Measurements from ENCODE around the gene SUPT3H.

Gene SUPT3H

DNA sequence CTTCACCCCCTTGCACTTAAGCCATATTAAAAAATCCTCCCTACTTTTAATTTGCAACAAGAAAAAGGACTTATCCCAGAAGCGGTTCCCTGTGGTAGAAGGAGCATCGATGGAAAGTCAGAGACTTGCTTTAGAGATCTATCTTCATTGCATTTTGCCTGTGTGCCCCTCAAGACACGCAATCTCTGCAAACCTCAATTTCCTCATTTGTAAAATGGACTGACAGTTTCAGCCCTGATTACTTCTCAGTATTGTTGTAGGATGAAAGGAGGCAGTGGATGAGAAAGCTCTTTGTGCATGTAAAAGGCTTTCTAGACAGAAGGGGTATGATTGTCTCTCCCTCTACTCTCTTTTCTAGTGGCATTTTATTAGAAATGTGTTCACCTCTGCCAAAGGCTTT is 580.0 kb downstream of the SUPT3H start:
- no peak for DNase-seq (ENCODE audit: low read depth in 2 of 2)

DNA sequence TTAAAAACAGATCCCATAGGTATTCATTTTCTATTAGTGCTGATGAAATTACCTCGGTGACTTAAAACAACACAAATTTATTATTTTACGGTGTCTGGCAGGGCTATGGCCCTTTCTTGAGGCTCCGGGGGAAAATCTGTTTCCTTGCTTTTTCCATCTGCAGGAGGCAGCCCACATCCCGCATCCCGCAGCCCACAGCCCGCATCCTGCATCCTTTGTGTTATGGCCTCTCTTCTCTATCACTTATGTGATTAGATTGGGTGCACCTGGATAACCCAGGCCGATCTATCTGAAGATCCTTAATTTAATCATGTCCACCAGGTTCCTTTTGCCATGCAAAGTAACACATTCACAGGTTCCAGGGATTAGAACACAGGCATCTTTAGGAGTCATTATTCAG is 582.4 kb downstream of the SUPT3H start:
- no peak for DNase-seq (ENCODE audit: low read depth in 2 of 2)

DNA sequence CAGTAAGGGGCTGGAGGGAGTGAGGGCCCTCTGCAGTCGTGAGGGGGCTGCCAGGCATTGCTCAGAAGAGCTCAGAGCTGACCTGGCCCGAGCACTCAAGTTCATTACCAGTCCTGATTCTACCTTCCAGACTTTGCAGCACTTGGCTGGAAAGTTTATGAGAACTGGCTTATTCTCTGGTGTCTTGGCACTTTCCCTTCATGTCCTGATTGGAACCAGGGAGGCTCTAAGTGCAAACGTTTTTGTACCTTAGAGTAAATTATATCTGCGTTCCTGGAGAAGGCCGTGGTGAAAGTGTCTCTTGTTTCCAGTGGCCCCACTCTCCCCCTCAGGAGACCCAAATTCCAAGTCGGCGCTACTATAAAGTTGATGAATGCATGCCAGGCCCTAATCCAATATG is 587.9 kb downstream of the SUPT3H start:
- DNase-seq (ENCODE audit: low read depth in 2 of 2), result no peak

DNA sequence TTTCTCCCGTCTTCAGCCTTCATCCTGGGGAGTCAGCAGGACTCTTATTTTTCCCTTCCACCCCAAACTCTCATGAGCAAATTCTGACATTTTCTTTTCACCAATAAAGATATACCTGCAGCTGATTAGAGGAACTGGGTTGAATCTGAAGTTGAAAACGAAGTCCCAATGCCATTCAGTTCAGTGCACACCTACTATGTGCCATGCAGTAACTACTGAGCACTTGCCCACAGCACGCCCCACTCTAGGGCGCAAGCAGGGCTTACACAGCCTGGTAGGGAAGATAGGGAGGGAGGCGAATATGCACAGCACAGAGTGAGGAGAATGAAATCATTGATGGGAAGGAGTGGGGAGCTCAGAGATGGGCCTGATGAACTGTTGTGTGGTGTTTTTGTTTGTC is 588.7 kb downstream of the SUPT3H start:
- DNase-seq (ENCODE audit: low read depth in 2 of 2), result no peak

DNA sequence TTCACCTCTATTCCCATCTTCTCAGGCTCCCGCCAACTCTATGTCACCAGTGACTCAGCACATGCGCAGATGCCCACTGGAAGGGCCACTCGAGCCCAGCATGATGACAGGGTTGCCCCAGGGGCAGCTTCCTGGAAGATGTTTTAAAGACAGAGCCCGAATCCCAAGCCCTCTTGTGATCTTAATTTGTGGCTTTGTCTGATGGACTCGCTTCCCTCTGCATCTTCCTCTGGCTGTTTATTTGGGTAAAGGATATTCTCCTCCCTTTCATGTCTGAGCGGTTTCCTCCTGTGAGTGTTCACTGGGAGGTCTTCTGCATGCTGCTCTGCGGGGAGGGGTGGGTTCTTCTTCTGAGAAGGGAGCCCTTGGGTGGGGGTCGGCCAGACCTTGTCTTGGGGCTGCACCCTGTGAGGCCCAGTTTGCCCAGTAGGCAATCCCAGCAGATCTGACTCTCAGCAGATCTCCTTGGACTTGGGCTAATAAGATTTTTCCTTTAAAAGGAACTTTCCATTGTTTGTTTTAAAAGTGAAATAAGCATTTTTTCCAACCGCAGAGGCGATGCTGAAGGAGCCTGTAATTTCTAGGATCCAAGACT is 589.2 kb downstream of the SUPT3H start:
- DNase-seq (ENCODE audit: low read depth in 2 of 2), result no peak

DNA sequence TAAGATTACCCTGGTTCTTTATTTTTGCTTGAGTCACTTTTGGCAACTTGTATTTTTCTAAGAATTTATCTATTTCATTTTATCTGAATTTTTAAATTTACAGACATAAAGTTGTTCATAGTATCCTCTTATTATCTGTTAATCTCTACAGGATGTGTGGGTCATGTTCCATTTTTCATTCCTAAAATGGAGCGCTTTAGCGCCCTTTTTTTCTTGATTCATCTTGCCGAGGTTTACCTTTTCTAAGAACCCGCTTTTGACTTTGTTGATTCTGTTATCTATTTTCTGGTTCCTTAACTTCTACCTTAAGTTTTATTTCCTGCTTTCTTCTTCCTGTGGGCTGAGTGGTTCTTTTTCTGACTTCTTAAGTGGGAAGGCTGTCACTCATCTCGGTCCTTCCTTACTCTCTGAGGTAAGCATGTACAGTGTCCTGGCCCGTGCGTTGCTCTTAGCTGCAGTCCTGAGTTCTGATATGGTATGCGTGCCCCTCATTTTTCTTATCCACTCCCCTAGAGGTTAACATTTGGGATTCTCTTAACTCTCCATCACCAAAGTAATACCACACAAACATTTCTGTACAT is 590.4 kb downstream of the SUPT3H start:
- DNase-seq (ENCODE audit: low read depth in 2 of 2), result no peak

DNA sequence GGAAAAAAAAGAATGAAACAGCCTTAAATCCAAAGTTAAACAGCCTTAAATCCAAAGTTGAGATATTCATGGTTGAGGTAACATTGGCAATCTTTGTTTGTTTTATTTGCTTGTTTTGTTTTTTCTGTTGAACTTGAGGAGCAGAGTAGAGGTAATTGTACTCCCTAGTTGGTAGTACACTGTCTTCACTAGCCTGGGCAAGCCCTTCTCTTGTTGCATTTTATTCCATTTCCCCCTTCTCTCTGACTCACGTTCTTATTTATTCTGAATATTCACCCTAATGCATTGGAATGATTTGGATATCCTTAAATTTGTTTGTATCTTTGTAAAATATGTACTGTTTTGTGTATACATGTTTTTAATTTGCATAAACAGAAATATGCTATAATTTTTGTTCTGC is 592.6 kb downstream of the SUPT3H start:
- DNase-seq (ENCODE audit: low read depth in 2 of 2), result no peak

DNA sequence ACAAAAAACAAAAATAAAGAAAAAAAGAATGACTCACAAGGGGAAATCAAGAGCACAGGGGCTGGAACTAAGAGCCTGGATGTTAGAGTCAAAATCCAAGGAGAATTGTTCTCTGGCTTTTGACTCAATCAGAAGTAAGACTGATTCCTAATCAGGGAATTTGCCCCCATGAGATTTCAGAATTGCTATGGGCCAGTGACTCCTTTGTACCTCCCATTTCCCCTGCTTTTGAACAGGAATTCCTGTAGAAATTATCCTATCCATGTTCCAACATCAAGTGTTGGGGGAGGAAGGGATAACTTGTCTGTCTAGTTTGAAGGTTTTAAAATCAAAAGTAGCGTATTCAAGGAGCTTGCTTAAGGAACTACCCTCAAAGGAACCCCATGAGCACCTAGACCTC is 593.5 kb downstream of the SUPT3H start:
- DNase-seq (ENCODE audit: low read depth in 2 of 2), result no peak

DNA sequence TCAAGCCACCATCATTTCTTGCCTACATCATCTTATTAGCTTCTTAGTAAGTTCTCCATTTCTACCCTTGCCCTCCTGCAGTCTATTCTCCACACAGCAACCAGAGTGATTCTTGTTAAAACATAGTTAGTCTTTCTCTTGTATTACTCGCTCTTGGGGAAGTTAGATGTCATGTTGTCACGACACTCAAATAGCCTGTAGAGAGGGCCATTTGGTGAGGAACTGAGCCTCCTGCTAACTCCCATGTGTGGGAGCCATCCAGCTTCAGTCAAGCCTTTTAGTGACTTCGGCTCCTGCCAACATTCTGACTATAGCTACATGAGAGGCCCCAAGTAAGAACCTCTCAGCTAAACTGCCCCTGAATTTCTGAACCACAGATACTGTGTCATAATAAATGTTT is 594.8 kb downstream of the SUPT3H start:
- DNase-seq (ENCODE audit: low read depth in 2 of 2), result no peak

DNA sequence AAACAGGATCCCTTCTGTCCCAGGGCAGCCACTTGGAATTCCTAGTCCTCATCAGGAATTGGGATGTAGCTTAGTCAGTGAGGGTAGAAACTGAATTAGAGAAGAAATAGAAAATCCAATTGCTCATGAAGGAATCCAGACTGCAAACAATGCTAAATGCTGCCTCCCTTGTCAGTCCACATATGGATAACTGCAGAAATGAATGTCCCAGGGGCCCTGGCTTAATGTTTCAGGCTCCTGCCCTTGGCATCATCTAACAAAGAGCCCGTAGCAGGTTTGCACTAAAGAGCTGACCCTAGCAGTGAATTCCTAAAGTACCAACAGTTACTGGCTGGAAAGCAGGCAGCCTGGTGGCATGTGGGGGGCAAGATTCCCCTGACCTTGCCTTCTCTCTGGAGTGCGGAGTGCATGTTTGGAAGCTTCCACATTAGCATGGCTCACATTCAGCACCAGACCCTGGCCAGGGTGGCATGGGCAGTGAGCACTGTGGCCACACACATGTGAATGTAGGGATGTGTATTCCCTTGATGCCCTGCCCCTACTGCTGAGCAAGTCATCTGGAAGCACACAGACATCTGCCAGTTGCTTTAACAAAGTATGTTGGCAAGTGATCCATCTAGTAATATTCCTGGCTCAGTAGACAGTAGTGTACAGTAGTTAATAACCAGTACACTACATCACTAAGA is 595.7 kb downstream of the SUPT3H start:
- no peak for DNase-seq (ENCODE audit: low read depth in 2 of 2)

DNA sequence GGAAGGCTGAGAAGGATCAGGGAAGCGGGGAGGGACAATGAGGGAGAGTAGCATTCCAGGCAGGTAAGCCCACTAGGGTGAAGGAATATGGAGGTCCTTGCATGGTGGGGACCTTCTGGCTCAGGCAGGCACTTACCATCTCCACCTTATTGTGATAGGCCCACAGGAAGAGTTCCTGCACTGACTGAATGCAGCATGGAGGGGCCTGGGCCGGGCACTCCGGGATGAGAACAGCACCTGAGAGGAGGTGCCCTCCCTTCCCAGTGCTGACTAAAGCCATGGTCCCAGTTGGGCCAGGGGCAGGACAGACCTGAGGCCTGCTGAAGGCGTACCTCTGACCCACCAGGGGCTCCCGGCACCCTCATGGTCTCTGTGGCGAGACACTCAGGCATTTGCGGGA is 597.6 kb downstream of the SUPT3H start:
- DNase-seq (ENCODE audit: low read depth in 2 of 2), result no peak

DNA sequence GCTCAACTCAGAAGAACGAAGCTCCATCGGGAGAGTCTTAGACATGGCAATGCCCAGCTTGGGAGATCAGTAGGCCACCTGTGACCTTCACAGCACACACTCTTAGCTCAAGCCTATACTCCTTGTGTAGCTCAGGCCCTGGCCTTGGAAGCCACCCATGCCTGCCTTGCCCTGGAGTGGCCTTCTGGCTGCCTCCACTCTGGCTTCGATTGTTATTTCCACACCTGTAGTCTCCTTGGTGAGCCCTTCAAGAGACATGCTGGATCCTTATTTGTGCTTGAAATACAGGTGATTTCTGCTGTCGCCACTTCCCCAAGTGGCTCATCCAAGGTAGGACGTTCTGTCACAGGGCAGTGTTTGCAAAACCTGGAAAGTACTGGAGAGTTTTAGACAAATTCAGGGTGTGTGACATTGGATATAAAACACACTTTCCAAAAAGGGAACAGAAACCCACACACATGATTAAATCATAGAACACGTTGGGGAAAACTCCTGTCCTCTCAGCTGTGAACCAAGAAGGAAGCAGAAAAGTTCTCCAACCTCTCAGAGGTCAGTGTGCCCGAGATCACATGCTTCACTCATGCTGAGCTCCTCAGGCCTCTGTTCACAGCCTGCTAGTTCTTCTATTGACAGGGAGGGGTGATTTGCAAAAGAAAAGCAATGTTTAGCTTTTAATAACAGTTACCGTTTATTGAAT is 598.5 kb downstream of the SUPT3H start:
- no peak for DNase-seq (ENCODE audit: low read depth in 2 of 2)
